Upper lobe of left lung (tissue), 6 donors: ENCODE results near the gene MED13. TPM values are rescaled to one million over a fixed set of nuclear protein-coding genes. Genes with fewer than 3 reads are reported as not detected.

Experiments used
- ATAC-seq, 2 donors: fragments of 200-7000 bp; cut with Tn5 transposase; one replicate each; pipeline ENCODE4 v1.9.1; 2022; ENCODE audit warnings: mild to moderate bottlenecking in 2 of 2, moderate library complexity in 2 of 2; ENCODE audit not compliant: low FRiP score in 2 of 2
- DNase-seq, 2 donors: peaks; one replicate each; pipeline ENCODE4 v3.0.0-alpha.2; 2019 to 2020
- H3K27ac ChIP-seq, 4 donors: fragments of 200-600 bp; sonication (generic); one replicate each; pipeline ENCODE4 v1.5.1; 2016 to 2019
- H3K27me3 ChIP-seq, 4 donors: fragments of 200-600 bp; sonication (generic); one replicate each; pipeline ENCODE4 v1.5.1; 2017 to 2019
- H3K36me3 ChIP-seq, 4 donors: fragments of 200-600 bp; sonication (generic); one replicate each; pipeline ENCODE4 v1.5.1; 2016 to 2019
- H3K4me1 ChIP-seq, 4 donors: fragments of 200-600 bp; sonication (generic); one replicate each; pipeline ENCODE4 v1.5.1; 2018 to 2019
- H3K4me3 ChIP-seq, 4 donors: fragments of 200-600 bp; sonication (generic); one replicate each; pipeline ENCODE4 v1.5.1; 2017 to 2019; ENCODE audit warnings: mild to moderate bottlenecking in 2 of 4, moderate library complexity in 1 of 4
- H3K9me3 ChIP-seq, 4 donors: fragments of 200-600 bp; sonication (generic); one replicate each; pipeline ENCODE4 v1.5.1; 2018 to 2019
- CTCF ChIP-seq, 6 experiments: fragments of 450-650 bp in 4 of 6; fragments of 200-600 bp in 2 of 6; sonication (generic) in 2 of 6; IDR thresholded peaks; one replicate each; pipeline ENCODE4 v1.5.1; 2016 to 2019; ENCODE audit warnings: antibody characterized with exemption in 6 of 6
- EP300 ChIP-seq, 4 donors: sonication (generic); formaldehyde crosslinking; IDR thresholded peaks; one replicate each; pipeline ENCODE4 v1.5.1; 2017; ENCODE audit warnings: antibody characterized with exemption in 4 of 4, control low read depth in 2 of 4
- POLR2A ChIP-seq, 4 donors: fragments of 450-650 bp; IDR thresholded peaks; one replicate each; pipeline ENCODE4 v1.5.1; 2016 to 2017; ENCODE audit warnings: antibody characterized with exemption in 4 of 4, mild to moderate bottlenecking in 2 of 4
- POLR2AphosphoS5 ChIP-seq, 2 donors: sonication (generic); formaldehyde crosslinking; IDR thresholded peaks; one replicate each; pipeline ENCODE4 v1.5.1; 2017; ENCODE audit warnings: antibody characterized with exemption in 2 of 2
- WGBS, 2 donors: methylation state at CpG; one replicate each; pipeline ENCODE4 v1.1.5; 2017 to 2018; 5-methylcytosine and 5-hydroxymethylcytosine counted together
- total RNA-seq, 6 donors: library from RNA; depleted of rRNA in 4 of 6; stranded (reverse); fragments of >200 nt in 4 of 6; gene quantifications; one replicate each; pipeline versions ENCODE4 v1.1.0 to v1.2.1, GENCODE V29; 2016 to 2021
- donor health status: DM: no; HTN: no; CAD: no; lungs with moderate emphysema.
- donor health status: DM: no; HTN: yes; CAD: no; lungs with severe emphysema.

MED13 gene
- total RNA-seq, 6 donors from 2014 or later, result 52.7 to 109 (median 71.3) TPM

- H3K36me3 ChIP-seq, result no peaks in the 10 kb centered on the region
- WGBS, 2 donors, result 87 to 91% methylated on average over 3 of the region's 3 CpGs
- no peaks in the 10 kb centered on the region for H3K4me1 ChIP-seq
- ATAC-seq (no peak), DNase-seq (no peak)
- TF ChIP-seq CTCF (IDR thresholded peaks at IDR 0.05) (no peak), POLR2A (IDR thresholded peaks at IDR 0.05) (no peak), POLR2AphosphoS5 (IDR thresholded peaks at IDR 0.05) (no peak), EP300 (IDR thresholded peaks at IDR 0.05) (no peak)
- H3K9me3 ChIP-seq, result no peaks in the 10 kb centered on the region
- H3K27ac ChIP-seq, result no peak overlapping the region
- H3K27me3 ChIP-seq, result no peaks in the 10 kb centered on the region
- no peak overlapping the region for H3K4me3 ChIP-seq
Observed at GRCh38 chr17:62110923-62111484, 45.9 kb upstream of the MED13 start.

- Histone ChIP-seq H3K4me1 (no peaks in the 10 kb centered on the region), H3K27ac (no peak overlapping the region), H3K4me3 (no peak overlapping the region), H3K27me3 (no peaks in the 10 kb centered on the region), H3K9me3 (no peaks in the 10 kb centered on the region), H3K36me3 (no peaks in the 10 kb centered on the region)
- no peak for ATAC-seq
- no peak for TF ChIP-seq POLR2A (IDR thresholded peaks at IDR 0.05)
- TF ChIP-seq POLR2AphosphoS5 (IDR thresholded peaks at IDR 0.05), result no peak
- TF ChIP-seq CTCF (IDR thresholded peaks at IDR 0.05), result no peak
- TF ChIP-seq EP300 (IDR thresholded peaks at IDR 0.05), result no peak
- no peak for DNase-seq
- 79 to 93% methylated on average over 4 of the region's 4 CpGs for WGBS, 2 donors
Observed at GRCh38 chr17:62109924-62110323, 44.8 kb upstream of the MED13 start.

GRCh38 chr17:62109378-62109902, 44.4 kb upstream of the MED13 start:
- DNase-seq (peak in 1 of 2 donors; percentile 67), ATAC-seq (peak; percentile 82 to 88)
- TF ChIP-seq CTCF (IDR thresholded peaks at IDR 0.05) (peak in 4 of 6 experiments; percentile 22 to 70 (median 43)), EP300 (IDR thresholded peaks at IDR 0.05) (no peak), POLR2AphosphoS5 (IDR thresholded peaks at IDR 0.05) (no peak), POLR2A (IDR thresholded peaks at IDR 0.05) (no peak)
- 11 to 38% methylated on average over 1 to 2 of the region's 2 CpGs for WGBS, 2 donors
- H3K9me3 ChIP-seq, result no peaks in the 10 kb centered on the region
- no peaks in the 10 kb centered on the region for H3K36me3 ChIP-seq
- H3K27ac ChIP-seq, result no peak overlapping the region
- H3K27me3 ChIP-seq, result no peaks in the 10 kb centered on the region
- no peaks in the 10 kb centered on the region for H3K4me1 ChIP-seq
- no peak overlapping the region for H3K4me3 ChIP-seq

GRCh38 chr17:62105861-62106260, 40.8 kb upstream of the MED13 start:
- 82 to 100% methylated on average over 1 of the region's 1 CpG for WGBS, 2 donors
- Histone ChIP-seq H3K4me3 (no peak overlapping the region), H3K36me3 (no peaks in the 10 kb centered on the region), H3K9me3 (no peaks in the 10 kb centered on the region), H3K4me1 (no peaks in the 10 kb centered on the region), H3K27me3 (no peaks in the 10 kb centered on the region), H3K27ac (no peak overlapping the region)
- ATAC-seq, result no peak
- TF ChIP-seq EP300 (IDR thresholded peaks at IDR 0.05) (no peak), POLR2A (IDR thresholded peaks at IDR 0.05) (no peak), CTCF (IDR thresholded peaks at IDR 0.05) (no peak), POLR2AphosphoS5 (IDR thresholded peaks at IDR 0.05) (no peak)
- DNase-seq, result no peak

- Histone ChIP-seq H3K36me3 (no peaks in the 10 kb centered on the region), H3K27me3 (no peaks in the 10 kb centered on the region), H3K9me3 (no peaks in the 10 kb centered on the region), H3K27ac (no peak overlapping the region), H3K4me1 (no peaks in the 10 kb centered on the region), H3K4me3 (no peak overlapping the region)
- WGBS, 2 donors, result 90 to 97% methylated on average over 3 of the region's 3 CpGs
- TF ChIP-seq POLR2A (IDR thresholded peaks at IDR 0.05) (no peak), CTCF (IDR thresholded peaks at IDR 0.05) (no peak), POLR2AphosphoS5 (IDR thresholded peaks at IDR 0.05) (no peak), EP300 (IDR thresholded peaks at IDR 0.05) (no peak)
- DNase-seq (no peak), ATAC-seq (no peak)
Observed at GRCh38 chr17:62105357-62105756, 40.3 kb upstream of the MED13 start.
